NCI-H128 (cell line): Measurements from ENCODE around the gene CNTF.
"Not testable (repeated sequence)": the region's sequence is repeated elsewhere in the genome, so short reads cannot be mapped to it uniquely, and the experiment has no call there.

Experiments
- DNase-seq: peaks from one replicate; lab custom pipeline; 2025; ENCODE audit not compliant: unreplicated experiment; lab: John Stamatoyannopoulos, UW

Gene CNTF, protein sequence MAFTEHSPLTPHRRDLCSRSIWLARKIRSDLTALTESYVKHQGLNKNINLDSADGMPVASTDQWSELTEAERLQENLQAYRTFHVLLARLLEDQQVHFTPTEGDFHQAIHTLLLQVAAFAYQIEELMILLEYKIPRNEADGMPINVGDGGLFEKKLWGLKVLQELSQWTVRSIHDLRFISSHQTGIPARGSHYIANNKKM

DNA sequence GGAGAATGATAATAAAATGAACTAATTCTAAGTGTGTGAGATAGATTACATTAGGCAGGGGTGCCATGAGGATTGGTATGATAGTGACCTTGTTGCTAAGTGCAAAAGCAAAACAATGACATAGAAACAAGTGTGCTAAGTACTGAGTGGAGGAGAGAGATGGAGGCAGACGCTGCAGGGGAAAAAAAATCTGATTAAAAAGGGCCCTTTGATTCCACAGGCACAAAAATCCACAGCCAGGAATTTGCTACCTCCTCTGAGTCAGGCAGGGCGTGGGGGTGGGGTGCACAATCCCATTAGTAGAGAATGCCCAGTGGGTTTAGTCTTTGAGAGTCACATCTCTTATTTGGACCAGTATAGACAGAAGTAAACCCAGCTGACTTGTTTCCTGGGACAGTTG, at the start of gene CNTF:
TSS of gene CNTF (plus strand) at position 322 of the 400 bp plus-strand sequence. CDS start 88 bp downstream, outside the sequence.
- DNase-seq, result no peak

DNA sequence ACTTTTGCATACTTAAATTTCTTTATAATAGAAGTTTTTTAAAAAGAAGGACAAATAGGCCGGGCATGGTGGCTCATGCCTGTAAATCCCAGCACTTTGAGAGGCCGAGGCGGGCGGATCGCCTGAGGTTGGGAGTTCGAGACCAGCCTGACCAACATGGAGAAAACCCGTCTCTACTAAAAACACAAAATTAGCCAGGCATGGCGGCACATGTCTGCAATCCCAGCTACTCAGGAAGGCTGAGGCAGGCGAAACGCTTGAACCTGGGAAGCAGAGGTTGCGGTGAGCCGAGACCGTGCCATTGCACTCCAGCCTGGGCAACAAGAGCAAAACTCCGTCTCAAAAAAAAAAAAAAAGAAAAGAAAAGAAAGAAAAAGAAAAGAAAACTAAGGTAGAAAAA, 49.6 kb upstream of the CNTF start:
- not testable (repeated sequence) for DNase-seq

DNA sequence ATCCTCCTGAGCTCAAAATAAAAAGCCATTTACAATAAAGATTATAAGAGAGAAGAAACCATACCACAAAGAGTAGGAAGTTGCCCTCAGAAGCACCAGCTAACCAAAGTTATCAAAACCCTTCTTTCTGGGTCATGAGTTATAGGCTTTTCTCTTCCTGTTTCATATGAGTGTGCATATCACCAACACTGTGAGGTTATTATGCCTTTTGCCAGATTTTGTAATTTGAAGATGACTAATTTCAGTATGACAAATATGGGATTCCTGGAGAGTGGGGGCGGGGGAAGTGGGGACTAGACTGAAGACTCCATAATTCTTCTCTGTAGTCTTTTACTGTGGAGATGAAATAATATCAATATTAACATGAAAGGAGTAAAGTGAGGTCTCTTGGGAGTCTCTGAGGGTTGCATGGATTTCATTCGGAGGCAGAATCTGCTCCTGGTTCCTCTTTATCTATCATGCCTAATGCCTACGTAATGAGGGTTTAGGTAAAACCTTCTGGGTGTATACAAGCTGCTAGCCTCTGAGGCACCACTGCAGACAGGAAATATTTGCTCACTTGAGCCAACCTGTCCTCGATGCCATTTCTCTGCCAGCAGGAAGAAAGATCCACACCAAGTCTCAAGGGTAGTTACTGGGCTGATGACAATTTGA, 48.9 kb upstream of the CNTF start:
- no peak for DNase-seq

DNA sequence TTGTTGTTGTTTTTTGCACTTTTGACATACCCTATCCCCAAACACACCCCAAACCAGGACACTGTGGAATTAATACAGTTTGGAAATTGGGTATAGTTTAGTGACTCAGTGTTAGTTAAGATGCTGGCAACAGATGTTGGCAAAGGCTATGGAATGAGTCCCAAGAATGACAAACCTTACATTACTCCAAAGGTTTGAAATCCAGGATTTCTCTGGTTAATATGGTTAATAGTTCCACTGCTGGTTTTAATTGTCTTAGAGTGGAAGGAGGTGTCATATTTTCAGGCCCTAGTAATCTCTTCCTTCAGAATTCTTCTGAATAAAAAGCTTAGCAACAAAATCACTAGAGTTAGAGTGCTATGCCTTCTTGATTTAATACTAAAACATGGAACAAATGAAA, 47.6 kb upstream of the CNTF start:
- no peak for DNase-seq

DNA sequence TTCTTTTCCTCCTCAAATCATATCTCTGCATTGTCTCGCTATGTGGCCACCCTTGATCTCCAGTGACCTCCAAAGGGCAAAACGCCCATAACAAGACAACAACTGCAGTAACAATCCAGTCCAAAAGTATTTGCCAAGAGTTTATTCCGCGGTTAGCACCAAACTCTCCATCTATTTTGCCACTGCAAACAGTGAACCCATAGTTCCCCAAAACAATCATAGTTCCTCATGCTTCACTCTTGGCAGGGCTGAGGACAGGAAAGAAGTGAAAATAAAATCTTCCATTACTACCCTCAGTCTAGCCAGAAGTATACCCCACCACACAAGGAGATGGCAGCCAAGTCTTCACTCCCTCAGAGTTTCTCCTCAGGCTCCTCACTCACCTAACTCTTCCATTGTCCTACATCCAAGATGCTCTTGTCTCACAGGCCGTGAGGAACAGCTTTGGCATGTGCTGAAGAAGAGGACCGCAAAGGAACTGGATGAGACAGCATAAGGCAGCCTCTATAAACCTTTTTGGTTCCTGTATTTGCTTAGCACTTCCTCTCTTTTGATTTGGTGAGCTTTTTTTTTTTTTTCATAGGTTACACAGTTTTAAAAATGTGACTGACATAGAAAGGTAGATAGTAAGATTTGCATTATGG, 47.0 kb upstream of the CNTF start, which contains the start of gene LPXN:
TSS of gene LPXN (minus strand) at position 480 of the 644 bp plus-strand sequence. CDS start at position 396, 84 bp downstream.
- no peak for DNase-seq

DNA sequence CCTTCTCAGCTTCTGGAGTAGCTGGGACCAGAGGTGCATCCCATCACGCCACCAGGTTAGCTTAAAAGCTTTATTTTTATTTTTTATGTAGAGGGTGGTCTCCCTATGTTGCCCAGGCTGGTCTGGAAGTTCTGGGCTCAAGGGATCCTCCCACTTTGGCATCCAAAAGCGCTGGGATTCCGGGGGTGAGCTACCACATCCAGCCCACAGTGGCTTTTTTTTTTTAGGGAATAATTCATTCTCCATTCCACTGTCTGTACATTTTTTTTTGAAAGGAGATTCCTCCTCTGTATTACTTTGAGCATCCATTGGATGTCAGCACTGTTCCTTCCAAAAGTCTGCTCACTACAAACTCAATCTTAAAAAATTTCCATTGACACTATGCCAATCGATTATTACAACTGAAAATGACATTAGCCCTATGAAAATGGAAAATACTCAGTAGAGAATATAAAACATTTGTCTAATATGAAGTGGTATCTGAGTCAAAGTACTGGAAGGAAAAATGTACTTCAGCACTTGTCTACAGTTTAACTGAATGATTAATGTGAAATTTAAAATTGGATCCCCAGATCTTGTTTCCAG, 45.5 kb upstream of the CNTF start:
- no peak for DNase-seq

DNA sequence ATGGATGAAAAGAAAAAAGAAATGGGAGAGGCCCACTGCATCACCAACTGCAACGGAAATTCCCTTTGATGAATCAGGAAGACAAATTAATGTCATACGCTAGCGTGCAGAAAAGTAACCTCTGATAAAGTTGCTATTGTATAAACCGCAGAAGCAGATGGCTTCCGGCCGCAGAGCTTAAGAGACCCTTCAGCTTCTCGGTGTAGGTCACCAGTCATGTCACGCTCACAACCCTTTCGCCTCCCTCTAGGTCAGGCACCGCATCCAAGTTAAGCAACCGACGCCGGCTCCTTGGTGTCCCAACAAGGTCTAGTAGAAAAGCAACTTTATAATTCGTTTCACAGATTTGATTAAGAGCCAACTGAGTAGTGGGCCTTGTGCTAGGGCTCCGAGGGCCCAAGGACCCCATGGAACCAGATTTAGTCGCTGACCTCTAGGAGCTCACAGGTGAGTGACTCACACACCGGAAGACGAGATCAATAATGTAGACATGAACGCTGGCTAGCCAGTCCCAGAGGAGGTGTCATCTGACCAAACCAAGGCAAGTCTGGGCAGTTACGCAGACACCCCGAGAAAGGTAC, 44.8 kb upstream of the CNTF start:
- no peak for DNase-seq

DNA sequence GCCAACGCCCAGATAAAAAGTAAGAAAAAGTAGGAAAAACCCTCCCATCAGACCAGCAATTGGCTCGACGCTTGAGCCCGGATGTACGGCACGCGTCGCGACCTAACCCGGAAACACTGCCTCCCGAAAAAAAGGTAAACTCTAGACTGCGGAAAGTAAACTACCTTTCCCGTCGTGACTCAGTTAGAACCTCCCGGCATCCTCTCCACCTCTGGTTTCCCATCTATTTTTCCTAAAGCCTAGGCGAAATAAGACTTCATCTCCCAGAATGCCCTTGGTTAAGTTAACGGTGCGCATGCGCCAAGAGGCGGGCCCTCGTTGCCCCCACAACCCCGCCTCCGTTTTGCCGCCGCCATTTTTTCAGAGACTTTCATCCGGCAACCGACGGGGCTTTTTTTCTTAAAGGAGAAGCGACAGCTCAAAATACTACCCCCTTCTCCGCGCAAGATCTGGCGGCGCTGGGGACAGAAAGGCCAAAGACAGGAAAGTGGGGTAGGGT, 44.3 kb upstream of the CNTF start:
- peak; percentile 89 for DNase-seq

DNA sequence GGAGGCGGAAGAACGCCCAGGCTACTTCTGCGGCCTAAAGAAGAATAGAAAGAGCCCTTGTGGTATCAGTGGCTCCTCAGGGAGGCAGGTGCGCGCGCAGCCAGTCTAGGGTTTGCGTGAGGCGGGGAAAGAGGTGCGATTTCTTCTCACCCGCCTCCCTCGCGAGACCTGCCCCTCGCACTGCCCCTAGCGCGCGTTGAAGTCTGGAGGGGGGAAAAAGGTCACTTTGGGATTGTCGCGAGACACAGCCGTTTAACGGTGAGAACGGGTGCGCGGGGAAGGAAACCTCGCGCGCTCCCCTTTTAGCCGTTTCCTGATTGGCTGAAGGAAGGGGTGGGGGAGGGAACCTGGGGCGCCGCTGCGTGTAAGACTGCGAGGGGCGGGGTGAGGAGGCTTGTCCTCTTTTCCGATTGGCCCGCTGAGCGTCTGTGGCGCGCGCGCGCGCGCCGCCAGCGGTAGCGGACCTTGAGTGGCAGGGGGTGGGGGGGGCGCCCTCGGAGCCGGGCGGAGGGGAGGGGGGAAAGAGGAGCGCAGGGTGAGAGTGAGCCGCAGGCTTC, 43.8 kb upstream of the CNTF start, which contains the start of gene ZFP91:
TSS of gene ZFP91 (plus strand) at position 429 of the 557 bp plus-strand sequence. CDS start 219 bp downstream, outside the sequence.
- peak; percentile 77 for DNase-seq

DNA sequence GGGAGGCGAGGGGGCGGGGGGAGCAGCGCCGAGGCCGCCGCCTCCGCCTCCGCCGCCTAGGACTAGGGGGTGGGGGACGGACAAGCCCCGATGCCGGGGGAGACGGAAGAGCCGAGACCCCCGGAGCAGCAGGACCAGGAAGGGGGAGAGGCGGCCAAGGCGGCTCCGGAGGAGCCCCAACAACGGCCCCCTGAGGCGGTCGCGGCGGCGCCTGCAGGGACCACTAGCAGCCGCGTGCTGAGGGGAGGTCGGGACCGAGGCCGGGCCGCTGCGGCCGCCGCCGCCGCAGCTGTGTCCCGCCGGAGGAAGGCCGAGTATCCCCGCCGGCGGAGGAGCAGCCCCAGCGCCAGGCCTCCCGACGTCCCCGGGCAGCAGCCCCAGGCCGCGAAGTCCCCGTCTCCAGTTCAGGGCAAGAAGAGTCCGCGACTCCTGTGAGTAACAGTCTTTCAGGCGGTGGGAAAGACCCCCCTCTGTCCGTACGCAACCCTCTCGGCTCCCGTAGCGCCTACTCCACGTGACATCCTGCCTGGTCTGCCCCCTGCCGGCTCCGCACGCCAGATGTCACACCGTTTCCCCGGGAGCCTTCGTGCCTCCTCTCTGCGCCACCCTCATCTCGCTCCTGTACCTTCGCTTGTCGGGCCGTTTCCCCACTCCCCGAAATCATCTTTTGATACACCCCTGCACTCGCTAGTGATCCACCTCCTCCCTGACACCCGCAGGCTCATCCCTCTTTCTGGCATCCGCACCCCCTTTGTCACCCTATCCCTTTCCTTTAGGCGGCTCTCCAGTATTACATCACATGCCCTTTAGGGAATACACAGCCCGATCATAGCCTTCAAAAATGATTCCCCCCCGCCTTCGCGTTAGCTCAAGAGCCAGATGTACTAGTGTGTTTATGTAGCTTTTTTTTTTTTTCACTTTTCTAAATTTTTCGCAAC, 43.0 kb upstream of the CNTF start:
- DNase-seq, result peak; percentile 80

DNA sequence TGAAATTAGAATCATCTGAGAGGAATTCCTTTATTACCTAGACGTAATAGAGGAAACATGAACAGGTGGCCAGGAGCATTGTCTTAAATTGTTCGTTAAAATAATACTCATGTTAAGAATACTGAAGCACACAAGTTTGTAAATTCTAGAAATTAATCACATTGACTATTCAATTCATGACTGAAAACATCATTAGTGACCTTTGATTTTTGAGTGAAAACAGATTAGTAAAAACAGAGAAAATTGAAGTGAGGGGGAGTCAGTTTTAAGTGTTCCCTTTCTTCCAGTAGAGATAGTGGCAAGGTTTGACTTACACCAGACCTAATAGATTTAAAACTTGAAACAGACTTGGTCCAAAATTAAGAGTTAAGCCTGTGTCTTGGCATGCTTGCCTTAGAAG, 42.2 kb upstream of the CNTF start:
- DNase-seq, result no peak

DNA sequence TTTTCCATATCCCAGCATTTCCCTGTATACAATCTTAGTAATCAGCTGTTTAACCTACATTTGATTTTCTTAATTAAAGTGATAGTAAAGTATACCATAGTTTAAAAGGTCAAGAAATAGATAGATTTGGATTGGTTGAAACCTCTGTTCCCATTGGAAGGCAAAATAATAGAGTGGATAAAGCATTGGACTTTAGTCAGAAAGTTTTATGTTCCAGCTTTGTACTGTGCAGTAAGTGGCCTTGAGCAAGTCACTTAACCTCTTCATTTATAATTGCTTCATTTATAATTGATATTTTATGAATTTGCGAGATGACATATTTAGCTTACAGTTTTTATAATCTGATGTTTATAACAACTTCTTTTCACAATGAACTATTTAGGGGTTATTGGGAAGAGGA, 40.0 kb upstream of the CNTF start:
- DNase-seq, result no peak

DNA sequence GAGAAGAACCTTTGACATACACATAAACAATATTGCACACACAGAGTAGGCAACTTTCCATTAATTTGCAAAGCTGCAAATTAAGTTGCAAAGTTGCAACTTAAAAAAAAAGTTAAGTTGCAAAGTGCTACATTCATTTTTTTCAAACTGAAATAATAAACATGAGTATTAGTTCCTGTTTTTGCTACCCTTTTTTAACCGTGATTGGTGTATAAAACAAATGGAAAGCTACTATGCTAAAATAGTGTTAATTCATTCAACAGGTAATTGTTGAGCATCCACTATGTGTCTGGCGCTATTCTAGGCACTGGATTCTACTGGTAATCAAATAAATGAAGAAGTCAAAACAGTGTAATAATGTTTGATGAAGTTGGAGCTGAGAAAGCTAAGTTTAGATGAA, 35.5 kb upstream of the CNTF start:
- no peak for DNase-seq

DNA sequence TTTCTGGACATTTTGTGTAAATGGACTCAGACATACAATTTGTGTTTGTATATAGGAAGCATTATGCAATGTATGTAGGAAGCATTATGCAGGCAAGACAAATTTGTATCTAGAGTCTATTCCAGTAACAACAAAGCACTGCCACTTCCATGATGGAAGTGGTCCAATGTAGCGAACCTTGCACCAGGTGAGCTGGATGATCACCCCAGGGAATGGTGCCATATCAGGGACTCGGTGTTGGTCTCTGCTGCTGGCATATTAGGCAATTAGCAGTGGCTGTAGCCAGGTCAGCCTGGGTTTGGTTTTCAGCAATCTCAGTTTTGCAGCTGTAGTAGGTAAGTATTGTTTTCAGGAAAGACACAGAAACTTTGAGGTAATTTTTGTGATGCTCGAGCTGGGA, 30.8 kb upstream of the CNTF start:
- DNase-seq, result no peak

DNA sequence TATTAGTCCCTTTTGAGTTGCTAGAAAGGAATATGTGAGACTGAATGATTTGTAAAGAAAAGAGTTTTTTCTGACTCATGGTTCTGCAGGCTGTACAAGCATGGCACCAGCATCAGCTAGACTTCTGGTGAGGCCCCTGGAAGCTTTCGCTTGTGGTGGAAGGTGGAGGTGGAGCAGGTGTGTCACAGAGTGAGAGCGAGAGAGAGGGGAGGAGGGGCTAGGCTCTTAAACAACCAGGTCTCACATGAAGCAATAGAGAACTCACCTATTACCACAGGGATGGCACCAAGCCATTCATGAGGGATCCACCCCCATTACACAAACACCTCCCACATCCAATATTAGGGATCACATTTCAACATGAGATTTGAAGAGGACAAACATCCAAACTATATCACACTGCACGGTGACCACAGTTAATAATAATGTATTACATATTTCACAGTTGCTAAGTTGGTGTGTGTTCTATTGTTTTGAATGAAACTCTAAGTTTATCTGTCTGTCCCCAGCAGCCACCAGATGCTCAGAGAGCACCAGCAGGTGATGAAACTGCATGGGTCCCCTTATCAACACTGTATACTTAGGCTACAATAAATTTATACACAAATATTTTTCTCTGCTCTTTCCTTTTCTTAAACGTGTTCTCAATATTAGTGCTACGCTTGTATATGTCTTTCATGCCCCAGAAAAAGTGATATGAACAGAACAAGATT, 29.5 kb upstream of the CNTF start:
- no peak for DNase-seq

DNA sequence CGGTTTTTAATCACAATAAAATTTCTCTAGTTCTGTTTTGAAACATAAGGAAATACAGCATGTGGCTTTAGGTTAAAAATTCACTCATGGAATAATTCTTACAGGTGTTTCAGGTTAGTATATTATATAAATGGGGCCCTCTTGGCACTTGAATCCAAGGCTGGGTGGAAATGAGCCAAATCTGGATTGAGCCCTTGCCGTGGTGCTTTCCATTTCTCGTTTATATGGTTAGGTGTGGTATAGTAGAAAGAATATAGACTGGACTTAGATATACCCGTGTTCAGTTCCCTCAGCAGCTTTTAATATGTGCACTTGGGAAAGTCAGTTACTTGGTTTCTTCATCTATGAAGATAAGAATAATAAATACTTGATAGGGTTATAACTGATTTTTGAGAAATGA, 27.6 kb upstream of the CNTF start:
- no peak for DNase-seq

DNA sequence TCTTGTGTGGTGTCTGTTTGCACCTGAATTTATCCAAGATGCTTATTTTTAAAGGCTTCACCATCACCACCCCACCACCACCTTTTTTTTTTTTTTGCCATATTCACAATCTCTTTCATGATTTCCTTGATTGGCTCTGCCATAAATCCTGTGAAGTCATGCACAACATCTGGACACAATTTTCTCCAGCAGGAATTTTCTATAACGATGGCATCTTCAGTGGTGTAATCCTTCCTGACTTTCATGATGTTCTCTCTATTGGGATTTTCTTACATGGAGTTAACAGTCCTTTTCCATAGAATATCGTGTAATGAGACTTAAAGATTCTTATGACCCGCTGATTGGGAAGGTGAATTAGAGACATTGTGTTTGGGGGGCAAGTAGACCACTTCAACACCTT, 25.8 kb upstream of the CNTF start:
- no peak for DNase-seq

DNA sequence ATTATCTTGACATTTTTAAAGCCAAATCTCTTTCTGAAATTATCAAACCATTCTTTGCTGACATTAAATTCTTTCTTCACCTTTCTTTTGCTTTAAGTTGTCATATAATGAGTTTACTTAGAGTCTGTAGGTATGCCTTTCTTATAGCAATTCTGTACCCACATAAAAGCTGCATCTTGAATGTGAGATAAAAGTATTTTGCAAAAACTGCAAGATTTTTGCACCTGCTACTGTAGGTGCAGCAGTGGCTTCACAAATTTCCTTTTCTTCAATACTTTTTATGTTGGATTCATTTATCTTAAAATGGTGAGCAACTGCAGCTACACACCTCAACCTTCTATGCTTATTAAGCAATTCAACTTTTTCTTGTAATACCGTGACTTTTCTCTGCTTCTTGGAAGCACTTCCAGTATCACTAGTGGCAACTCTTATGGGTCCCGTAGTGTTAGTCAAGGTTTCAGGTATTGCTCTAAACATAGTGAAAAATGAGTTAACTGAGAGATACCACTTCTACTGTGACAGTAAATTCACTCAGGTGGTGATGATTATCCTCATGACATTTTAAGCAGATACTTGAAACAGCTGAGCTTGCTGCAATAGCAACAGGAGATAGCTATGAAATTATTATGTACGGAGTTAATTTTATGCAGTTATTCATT, 24.9 kb upstream of the CNTF start:
- DNase-seq, result no peak

DNA sequence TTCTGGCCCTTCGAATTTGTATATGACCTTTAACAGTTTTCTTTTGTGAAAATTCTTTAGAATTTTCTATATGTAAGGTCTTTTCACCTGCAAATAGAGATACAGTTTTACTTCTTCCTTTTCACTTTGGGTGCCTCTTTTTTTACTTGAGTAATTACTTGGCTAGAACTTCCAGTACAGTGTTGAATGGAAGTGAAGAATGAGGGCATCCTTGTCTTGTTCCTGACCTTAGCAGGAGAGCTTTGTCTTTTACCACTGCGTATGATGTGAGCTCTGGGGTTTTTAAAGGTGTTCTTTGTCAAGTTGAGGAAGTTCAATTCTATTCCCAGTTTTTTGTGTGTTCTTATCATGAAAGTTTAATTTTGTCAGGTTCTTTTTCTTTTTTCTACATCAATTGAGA, 22.0 kb upstream of the CNTF start:
- no peak for DNase-seq
